GM13977 (cell line): ENCODE data around the gene NTRK1.

Experiments used
- DNase-seq: peaks from one replicate; pipeline ENCODE4 v3.0.0; 2012; ENCODE audit warnings: low spot score
- in situ Hi-C: fragments of 300-500 bp; cut with MboI; formaldehyde crosslinking; loops from one replicate; pipeline ENCODE4 v1.12.0; 2022; ENCODE audit warnings: low sequenced_read_pairs, low pct_unique_long_range_greater_than_20kb, mixed read lengths, inconsistent platforms; ENCODE audit not compliant: unreplicated experiment
- TF ChIP-seq, protein P1 (sequence below): IDR thresholded peaks from 2 replicates; pipeline ENCODE4 v1.5.1; 2012; ENCODE audit warnings: mild to moderate bottlenecking, control low read depth; ENCODE audit not compliant: insufficient read depth; ENCODE audit errors: extremely low read depth, missing control alignments

NTRK1 gene

DNA sequence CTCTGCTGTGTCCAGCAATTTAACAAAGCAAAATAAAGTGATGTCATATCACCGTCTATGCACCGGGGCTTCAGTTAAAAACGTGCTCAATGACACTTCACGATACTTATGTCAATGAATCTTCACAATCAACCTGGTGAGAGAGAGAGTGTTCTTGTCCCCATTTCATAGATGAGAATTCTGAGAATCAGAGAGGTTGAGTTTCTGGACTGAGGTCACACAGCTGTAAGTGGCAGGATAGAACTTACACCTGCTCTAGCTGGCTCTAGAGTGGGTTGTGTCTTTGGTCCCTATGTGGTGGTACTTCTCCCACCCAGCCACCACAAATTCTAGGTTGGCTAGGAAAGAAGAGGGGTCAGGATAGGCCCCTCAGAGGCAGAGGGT, 5.2 kb downstream of the NTRK1 start:
- no peak for DNase-seq
- in situ Hi-C loops: loop anchor here (25.0 kb wide), 1 partner anchor 154 kb away; the partner anchor contains the start of gene CRABP2
- TF ChIP-seq, protein P1, sequence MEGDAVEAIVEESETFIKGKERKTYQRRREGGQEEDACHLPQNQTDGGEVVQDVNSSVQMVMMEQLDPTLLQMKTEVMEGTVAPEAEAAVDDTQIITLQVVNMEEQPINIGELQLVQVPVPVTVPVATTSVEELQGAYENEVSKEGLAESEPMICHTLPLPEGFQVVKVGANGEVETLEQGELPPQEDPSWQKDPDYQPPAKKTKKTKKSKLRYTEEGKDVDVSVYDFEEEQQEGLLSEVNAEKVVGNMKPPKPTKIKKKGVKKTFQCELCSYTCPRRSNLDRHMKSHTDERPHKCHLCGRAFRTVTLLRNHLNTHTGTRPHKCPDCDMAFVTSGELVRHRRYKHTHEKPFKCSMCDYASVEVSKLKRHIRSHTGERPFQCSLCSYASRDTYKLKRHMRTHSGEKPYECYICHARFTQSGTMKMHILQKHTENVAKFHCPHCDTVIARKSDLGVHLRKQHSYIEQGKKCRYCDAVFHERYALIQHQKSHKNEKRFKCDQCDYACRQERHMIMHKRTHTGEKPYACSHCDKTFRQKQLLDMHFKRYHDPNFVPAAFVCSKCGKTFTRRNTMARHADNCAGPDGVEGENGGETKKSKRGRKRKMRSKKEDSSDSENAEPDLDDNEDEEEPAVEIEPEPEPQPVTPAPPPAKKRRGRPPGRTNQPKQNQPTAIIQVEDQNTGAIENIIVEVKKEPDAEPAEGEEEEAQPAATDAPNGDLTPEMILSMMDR: no peak

DNA sequence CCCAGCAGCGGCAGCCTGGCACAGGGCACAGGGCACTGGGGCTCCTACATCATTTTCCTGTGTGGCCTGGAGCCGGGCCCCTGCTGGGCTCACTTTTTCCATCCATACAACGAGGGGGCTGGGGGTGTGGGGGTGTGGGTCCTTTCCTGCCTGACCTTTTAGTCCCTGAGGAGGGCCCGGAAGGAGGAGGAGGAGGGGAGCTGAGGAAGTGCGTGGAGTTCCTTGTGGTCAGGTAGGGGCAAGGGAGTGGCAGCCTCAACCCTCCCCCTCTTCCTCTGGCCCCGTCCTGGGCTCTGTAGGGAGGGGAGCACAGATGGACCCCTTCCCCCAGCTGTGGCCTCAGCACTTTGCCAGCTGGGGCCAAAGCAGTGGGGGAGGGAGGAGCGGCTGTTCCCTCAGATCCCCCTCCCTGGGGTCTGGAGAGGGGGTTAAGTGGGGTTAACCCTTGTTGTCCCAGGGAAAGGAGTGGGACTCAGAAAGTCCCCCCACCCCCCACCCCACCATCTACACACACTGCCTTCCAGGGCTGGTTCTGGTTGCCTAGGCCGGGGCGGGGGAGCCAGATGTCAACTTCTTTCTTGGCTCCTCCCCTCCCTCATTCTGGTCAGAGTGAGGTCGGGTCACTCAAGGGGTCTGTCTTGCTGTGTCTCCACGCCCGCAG, 5.7 kb downstream of the NTRK1 start:
- DNase-seq: no peak
- in situ Hi-C loops: loop anchor here (25.0 kb wide), 1 partner anchor 154 kb away; the partner anchor contains the start of gene CRABP2
- TF ChIP-seq, protein P1: no peak

DNA sequence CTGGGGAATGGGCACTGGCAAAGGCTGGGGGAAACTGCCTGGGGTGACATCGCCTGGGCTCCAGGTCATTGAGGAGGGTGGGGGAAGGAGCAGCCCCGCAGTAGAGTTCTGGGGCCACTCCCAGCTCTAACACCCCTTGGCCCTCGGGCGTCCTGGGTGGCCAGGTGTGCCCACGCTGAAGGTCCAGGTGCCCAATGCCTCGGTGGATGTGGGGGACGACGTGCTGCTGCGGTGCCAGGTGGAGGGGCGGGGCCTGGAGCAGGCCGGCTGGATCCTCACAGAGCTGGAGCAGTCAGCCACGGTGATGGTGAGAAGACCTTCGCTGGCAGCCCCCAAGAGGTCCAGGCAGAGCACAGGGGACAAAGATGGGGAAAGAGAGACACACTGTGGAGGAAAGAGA, 7.7 kb downstream of the NTRK1 start:
- TF ChIP-seq, protein P1: no peak
- no peak for DNase-seq
- in situ Hi-C loops: loop anchor here (25.0 kb wide), 1 partner anchor 156 kb away; the partner anchor contains the start of gene CRABP2

DNA sequence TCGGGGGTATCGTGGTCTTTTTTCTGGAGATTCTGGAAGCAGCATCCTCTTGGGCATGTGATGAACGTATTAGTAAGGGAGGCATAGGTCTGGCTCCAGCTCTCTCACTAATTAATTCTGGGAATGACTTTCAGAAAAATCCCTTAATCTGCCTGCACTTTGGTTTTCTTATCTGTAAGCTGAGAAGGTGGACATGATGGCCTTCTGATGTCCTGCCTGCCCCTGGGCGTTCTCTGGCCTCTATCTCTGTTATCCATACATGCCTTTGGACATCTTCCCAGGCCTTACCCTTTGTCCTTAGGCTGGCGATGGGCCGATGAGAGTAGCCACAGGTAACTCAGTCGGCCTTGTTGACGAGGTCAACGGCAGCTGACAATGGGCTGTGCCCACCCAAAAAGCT, 8.8 kb downstream of the NTRK1 start:
- TF ChIP-seq, protein P1: no peak
- in situ Hi-C loops: loop anchor here (25.0 kb wide), 1 partner anchor 157 kb away; the partner anchor contains the start of gene CRABP2
- DNase-seq: no peak

DNA sequence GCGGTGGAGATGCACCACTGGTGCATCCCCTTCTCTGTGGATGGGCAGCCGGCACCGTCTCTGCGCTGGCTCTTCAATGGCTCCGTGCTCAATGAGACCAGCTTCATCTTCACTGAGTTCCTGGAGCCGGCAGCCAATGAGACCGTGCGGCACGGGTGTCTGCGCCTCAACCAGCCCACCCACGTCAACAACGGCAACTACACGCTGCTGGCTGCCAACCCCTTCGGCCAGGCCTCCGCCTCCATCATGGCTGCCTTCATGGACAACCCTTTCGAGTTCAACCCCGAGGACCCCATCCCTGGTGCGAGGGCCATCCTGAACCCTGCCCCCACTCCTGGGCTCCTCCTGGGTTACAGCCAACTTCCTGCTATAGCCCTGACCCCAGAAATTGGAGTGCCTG, 13.0 kb downstream of the NTRK1 start:
- in situ Hi-C loops: loop anchor here (25.0 kb wide), 1 partner anchor 161 kb away; the partner anchor contains the start of gene CRABP2
- DNase-seq: no peak
- TF ChIP-seq, protein P1: no peak

DNA sequence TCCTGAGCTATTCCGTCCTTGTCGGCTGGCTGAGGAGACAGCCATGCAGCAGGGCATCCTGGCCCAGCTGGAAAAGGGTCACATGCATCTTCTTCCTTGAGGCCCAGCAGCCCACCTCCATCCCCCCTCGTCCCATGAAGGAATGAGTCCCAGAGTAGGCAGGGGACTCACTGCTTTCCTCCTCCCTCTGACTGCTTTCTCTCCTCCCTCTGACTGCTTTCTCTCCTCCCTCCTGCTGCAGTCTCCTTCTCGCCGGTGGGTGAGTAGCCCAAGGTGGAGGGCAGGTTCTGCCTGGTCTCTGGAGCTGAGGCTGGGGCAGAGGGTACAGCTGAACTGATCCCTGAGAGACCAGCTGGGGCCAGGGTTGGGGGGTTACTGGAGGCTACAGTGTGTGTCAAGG, 13.5 kb downstream of the NTRK1 start:
- no peak for DNase-seq
- in situ Hi-C loops: loop anchor here (25.0 kb wide), 1 partner anchor 162 kb away; the partner anchor contains the start of gene CRABP2
- TF ChIP-seq, protein P1: no peak
